Measurements from ENCODE around the gene SLC1A7. TPM values are rescaled to one million over a fixed set of nuclear protein-coding genes. Genes with fewer than 3 reads are reported as not detected.

Gene SLC1A7
- total RNA-seq, 4 donors from 2014 or later: 0.24 TPM; not detected in 3

DNA sequence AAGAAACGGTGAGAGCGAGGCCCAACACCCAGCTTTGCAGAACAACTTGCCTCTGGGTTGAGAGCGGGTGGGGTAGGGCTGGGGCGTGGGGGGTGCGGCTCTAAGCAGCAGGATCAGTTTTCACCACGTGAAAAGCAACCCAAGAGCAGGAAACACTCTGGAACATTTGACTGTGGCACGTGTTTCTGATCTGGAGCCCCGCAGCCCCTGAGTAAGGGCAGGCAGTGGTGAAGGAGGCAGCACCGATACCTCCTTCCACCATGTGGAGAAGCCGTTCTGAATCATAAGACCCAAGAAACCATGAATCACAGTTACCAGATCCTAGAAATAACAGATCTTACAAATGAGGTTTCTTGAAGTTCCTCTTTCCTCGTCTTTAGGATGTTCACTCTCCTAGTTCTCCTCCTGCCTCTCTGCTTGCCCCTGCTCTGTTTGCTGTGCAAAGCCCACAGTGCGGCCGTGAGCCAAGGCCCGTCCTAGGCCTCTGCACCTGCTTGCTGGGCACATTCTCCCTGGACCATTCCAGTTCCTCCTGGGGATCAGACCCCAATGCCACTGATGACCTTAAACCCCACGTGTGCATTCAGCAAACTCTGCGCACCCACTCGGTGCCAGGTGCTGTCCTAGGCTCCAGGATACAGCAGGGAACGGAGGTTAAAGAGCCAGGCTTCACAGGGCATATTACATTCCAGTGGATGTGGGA, 31.9 kb downstream of the SLC1A7 start:
- Histone ChIP-seq H3K4me1 (no peaks in the 10 kb centered on the region), H3K27me3 (no peaks in the 10 kb centered on the region), H3K4me3 (no peak overlapping the region), H3K27ac (peak overlapping the region; percentile 38 to 68), H3K36me3 (no peaks in the 10 kb centered on the region), H3K9me3 (no peaks in the 10 kb centered on the region)
- peak; percentile 57 to 62 for DNase-seq
- TF ChIP-seq, protein P1, sequence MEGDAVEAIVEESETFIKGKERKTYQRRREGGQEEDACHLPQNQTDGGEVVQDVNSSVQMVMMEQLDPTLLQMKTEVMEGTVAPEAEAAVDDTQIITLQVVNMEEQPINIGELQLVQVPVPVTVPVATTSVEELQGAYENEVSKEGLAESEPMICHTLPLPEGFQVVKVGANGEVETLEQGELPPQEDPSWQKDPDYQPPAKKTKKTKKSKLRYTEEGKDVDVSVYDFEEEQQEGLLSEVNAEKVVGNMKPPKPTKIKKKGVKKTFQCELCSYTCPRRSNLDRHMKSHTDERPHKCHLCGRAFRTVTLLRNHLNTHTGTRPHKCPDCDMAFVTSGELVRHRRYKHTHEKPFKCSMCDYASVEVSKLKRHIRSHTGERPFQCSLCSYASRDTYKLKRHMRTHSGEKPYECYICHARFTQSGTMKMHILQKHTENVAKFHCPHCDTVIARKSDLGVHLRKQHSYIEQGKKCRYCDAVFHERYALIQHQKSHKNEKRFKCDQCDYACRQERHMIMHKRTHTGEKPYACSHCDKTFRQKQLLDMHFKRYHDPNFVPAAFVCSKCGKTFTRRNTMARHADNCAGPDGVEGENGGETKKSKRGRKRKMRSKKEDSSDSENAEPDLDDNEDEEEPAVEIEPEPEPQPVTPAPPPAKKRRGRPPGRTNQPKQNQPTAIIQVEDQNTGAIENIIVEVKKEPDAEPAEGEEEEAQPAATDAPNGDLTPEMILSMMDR (IDR thresholded peaks at IDR 0.05): no peak
- TF ChIP-seq POLR2A (IDR thresholded peaks at IDR 0.05): no peak
- intact Hi-C loops (cut with DNase I; ENCODE audit: low total_unique reads): no loop called here

DNA sequence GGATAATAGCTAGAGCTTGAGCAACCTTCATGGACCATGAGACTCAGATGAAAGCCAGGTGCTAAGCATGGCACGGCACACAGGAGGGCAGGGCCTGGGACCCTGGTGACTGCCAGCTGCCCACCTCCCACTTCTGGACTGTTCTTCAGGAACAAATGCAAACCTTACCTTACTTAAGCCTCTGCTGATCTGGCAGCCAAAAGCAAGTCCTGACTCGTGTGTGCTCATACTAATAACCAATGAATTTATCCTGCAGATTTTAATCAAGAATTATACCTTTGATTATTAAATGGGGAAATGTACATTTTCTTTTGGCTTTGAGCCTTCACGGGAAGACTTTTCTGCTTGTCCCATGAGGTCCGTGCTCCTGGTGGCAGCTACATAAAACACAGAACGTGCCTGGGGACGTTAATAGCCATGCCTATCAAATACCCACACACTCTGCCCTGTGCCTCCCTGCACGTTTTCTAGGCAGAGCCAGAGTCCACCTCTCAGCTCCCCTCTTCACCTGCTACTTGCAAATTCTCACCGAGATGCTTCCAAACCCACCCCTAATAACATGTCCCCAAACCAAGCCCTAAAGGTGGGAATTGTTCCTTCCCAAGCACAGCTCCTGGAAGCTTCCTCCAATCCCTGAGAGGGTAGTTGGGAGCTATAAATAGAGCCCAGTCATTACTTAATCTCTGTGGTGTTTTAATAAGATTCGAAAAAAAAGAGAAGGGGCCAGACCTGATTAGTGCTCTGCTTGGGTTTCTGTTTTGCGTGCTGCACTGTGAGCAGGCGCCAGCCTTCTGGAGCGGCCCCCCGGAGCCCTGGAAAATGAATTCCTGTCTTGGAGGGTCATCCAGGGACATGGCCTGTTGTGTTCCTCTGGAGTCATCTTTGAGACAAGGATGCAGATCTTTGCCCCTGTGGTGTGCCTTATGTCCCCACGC, 33.5 kb downstream of the SLC1A7 start:
- H3K4me3 ChIP-seq: no peak overlapping the region
- intact Hi-C loops (cut with DNase I; ENCODE audit: low total_unique reads): no loop called here
- peak overlapping the region; percentile 38 to 68 for H3K27ac ChIP-seq
- no peaks in the 10 kb centered on the region for H3K36me3 ChIP-seq
- peak in 1 of 2 donors; percentile 48 for DNase-seq
- no peaks in the 10 kb centered on the region for H3K9me3 ChIP-seq
- TF ChIP-seq, protein P1 (IDR thresholded peaks at IDR 0.05): no peak
- TF ChIP-seq POLR2A (IDR thresholded peaks at IDR 0.05): no peak
- no peaks in the 10 kb centered on the region for H3K27me3 ChIP-seq
- no peaks in the 10 kb centered on the region for H3K4me1 ChIP-seq

DNA sequence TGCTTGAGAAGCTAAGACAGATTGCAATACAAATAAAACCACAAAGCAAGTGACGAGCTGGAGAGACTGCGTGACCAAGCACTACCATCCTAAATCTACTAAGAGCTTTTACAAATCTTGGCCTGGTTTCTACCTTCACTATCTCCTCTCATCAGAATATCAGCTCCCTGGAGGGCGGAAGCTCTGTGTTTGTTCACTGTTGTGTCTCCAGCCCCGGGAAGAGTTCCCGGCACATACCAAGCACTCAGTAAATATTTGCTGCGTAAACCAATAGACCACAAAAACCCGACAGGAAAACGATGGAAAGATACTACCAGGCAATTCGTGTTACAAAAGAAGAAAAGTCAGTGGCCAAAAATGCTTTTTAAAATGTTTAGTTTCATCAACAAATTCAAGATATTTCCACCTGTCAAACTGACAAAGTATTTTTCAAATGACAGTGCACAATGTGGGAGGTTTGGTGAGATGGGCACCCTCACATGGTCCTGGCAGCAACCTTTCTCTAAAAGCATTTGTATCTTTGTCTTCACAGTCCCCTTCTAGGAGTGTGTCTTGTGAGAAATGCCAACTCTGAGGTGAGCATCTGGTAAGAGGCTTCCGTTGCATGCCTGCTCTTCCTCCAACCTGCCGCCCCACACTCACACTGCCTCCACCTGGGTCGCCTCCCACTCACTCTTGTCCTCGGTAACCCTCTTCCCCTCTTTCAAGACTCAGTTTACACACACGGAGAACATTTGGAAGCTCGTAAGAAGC, 34.7 kb downstream of the SLC1A7 start:
- intact Hi-C loops (cut with DNase I; ENCODE audit: low total_unique reads): no loop called here
- no peak overlapping the region for H3K4me3 ChIP-seq
- TF ChIP-seq, protein P1 (IDR thresholded peaks at IDR 0.05): no peak
- TF ChIP-seq POLR2A (IDR thresholded peaks at IDR 0.05): no peak
- H3K27me3 ChIP-seq: no peaks in the 10 kb centered on the region
- no peaks in the 10 kb centered on the region for H3K9me3 ChIP-seq
- no peaks in the 10 kb centered on the region for H3K36me3 ChIP-seq
- H3K4me1 ChIP-seq: no peaks in the 10 kb centered on the region
- no peak for DNase-seq
- peak overlapping the region in 1 of 2 donors; percentile 16 for H3K27ac ChIP-seq

DNA sequence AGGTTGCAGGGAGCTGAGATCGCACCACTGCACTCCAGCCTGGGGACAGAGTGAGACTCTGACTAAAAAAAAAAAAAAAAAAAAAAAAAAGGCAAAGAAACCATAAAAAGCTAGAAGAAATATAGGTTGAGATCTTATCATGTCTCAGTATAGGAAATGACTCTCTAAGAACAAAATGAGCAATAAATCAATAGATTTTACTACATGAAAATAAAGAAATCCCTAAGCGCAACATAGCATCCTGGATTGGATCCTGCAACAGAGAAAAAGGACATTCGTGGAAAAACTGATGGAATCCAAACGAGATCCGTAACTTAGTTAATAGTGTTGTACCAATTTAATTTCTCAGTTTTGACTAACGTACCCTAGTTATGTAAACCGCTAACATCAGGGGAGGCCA, 35.3 kb downstream of the SLC1A7 start:
- no peak for DNase-seq
- intact Hi-C loops (cut with DNase I; ENCODE audit: low total_unique reads): no loop called here
- TF ChIP-seq, protein P1 (IDR thresholded peaks at IDR 0.05): no peak
- TF ChIP-seq POLR2A (IDR thresholded peaks at IDR 0.05): no peak
- Histone ChIP-seq H3K27ac (no peak overlapping the region), H3K4me1 (no peaks in the 10 kb centered on the region), H3K4me3 (no peak overlapping the region), H3K9me3 (no peaks in the 10 kb centered on the region), H3K27me3 (no peaks in the 10 kb centered on the region), H3K36me3 (no peaks in the 10 kb centered on the region)

All from uterus (tissue), 4 donors.